Activated T-helper 1 cell treated with anti-CD3 and anti-CD28 coated beads, Interleukin-12 subunit alpha, Interleukin-12 subunit beta, Interleukin-2, Interleukin-4 antibody, amounts not matched to agents 30 ng/mL and 10 ng/mL and 1 ng/mL, durations not matched to agents 14 hours and 24 hours and 36 hours (primary cell): ENCODE measurements around the gene GGN. TPM values are rescaled to one million over a fixed set of nuclear protein-coding genes. Genes with fewer than 3 reads are reported as not detected.
"Not testable (repeated sequence)": the region's sequence is repeated elsewhere in the genome, so short reads cannot be mapped to it uniquely, and the experiment has no call there.

Source experiments
- DNase-seq: peaks from one replicate; pipeline ENCODE4 v3.0.0; 2021; ENCODE audit warnings: low spot score
- H3K27ac Mint-ChIP-seq: one replicate; pipeline ENCODE4 v1.8.0; 2021; ENCODE audit warnings: mild to moderate bottlenecking, mixed read lengths
- H3K27me3 Mint-ChIP-seq: one replicate; pipeline ENCODE4 v1.8.0; 2022; ENCODE audit warnings: mild to moderate bottlenecking, moderate library complexity, mixed read lengths; ENCODE audit not compliant: insufficient read depth
- H3K36me3 Mint-ChIP-seq: one replicate; pipeline ENCODE4 v1.8.0; 2021; ENCODE audit warnings: low read depth, mixed read lengths
- H3K4me1 Mint-ChIP-seq: one replicate; pipeline ENCODE4 v1.8.0; 2021; ENCODE audit warnings: low read depth, mixed read lengths
- H3K4me3 Mint-ChIP-seq: one replicate; pipeline ENCODE4 v1.8.0; 2021; ENCODE audit warnings: mild to moderate bottlenecking, moderate library complexity, mixed read lengths
- H3K9me3 Mint-ChIP-seq: one replicate; pipeline ENCODE4 v1.8.0; 2021; ENCODE audit warnings: mixed read lengths
- intact Hi-C: fragments of 100-400 bp; cut with micrococcal nuclease; formaldehyde crosslinking; loops from one replicate; pipeline ENCODE4 v1.15.1; 2024
- total RNA-seq: library from RNA; stranded (reverse); gene quantifications from 2 replicates; pipeline ENCODE4 v1.2.3, GENCODE V29; 2022

GGN gene, protein sequence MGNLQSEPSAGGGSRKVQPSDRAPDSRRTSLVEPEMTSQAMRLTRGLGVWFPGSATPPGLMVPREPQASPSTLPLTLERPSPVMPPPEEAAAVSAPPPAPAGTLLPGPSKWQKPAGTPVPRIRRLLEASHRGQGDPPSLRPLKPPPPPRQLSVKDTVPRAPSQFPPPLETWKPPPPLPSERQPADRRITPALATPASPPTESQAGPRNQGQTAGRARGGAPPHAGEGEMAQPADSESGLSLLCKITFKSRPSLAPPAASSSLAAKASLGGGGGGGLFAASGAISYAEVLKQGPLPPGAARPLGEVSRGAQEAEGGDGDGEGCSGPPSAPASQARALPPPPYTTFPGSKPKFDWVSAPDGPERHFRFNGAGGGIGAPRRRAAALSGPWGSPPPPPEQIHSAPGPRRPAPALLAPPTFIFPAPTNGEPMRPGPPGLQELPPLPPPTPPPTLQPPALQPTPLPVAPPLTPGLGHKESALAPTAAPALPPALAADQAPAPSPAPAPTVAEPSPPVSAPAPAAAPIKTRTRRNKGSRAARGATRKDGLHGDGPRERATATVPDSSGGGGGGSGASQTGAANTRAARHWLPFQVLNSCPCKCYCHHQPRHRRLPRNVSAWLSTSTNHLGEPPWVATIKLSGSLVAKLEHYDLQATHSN
- 0.17 and 0.39 TPM in 2 replicates for total RNA-seq

GRCh38 chr19:38387550-38388348 is at the start of gene GGN:
GGN (minus strand) TSS chr19:38388034; CDS start chr19:38387261, 773 bp downstream.
- DNase-seq = peak; percentile 73
- Mint-ChIP-seq H3K27me3 (peaks cover 21% of the 10 kb centered on the region), H3K27ac (peak within 1 kb of the TSS; percentile 91), H3K4me1 (peaks cover 16% of the 10 kb centered on the region), H3K36me3 (peaks cover 27% of the 10 kb centered on the region), H3K4me3 (peak within 1 kb of the TSS; percentile 89), H3K9me3 (no peaks in the 10 kb centered on the region)
- intact Hi-C loops = loop anchor here (1.0 kb wide), 6 partner anchors 8 to 158 kb away; partner anchors contain the start of gene PSMD8

DNA sequence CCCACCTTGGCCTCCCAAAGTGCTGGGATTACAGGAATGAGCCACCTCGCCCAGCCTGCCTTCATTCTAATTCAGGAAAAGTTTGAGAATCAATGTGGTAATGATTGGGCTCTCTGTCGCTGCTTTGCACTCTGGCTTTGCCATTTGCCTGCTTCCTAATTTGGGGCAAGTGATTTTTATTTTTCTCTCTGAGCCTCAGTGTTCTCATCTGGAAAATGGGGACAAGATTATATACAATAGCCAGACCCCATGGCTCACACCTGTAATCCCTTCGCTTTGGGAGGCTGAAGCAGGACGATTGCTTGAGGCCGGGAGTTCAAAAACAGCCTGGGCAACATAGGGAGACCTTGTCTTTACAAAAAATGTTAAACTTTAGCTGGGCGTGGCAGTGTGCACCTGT is 49.5 kb upstream of the GGN start:
- Mint-ChIP-seq H3K27me3 (peaks cover 18% of the 10 kb centered on the region), H3K4me1 (peaks cover 9% of the 10 kb centered on the region), H3K36me3 (no peaks in the 10 kb centered on the region), H3K27ac (no peak overlapping the region), H3K9me3 (no peaks in the 10 kb centered on the region), H3K4me3 (no peak overlapping the region)
- no peak for DNase-seq
- intact Hi-C loops = no loop called here

DNA sequence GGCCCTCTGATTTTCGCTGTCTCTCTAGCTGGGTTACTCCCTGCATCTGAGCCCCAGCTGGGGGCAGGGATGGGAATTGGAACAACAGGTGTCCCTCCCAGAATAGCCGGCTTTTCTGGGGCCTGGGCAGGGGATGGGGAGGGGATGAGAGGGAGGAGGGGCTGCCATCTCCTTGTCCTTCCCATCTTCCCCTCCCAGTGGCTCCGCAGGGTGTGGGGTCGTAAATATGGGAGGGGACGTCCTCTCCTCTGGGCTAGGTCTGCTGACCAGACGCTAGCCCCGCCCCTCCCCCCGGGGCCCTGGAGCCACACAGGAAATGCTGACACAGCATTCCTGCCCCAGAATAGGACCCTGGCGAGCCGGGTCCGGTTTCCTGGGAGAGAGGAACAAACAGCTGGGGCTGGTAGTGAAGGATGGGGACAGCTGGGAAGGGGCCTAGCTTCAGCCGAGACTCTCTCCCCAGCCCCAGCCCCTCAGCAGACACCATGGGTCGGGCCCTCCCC is 46.8 kb upstream of the GGN start:
- H3K9me3 Mint-ChIP-seq = no peaks in the 10 kb centered on the region
- no peak for DNase-seq
- peaks cover 20% of the 10 kb centered on the region for H3K27me3 Mint-ChIP-seq
- H3K36me3 Mint-ChIP-seq = no peaks in the 10 kb centered on the region
- no peak overlapping the region for H3K27ac Mint-ChIP-seq
- peak overlapping the region; percentile 4 for H3K4me3 Mint-ChIP-seq
- intact Hi-C loops = no loop called here
- H3K4me1 Mint-ChIP-seq = peaks cover 12% of the 10 kb centered on the region

DNA sequence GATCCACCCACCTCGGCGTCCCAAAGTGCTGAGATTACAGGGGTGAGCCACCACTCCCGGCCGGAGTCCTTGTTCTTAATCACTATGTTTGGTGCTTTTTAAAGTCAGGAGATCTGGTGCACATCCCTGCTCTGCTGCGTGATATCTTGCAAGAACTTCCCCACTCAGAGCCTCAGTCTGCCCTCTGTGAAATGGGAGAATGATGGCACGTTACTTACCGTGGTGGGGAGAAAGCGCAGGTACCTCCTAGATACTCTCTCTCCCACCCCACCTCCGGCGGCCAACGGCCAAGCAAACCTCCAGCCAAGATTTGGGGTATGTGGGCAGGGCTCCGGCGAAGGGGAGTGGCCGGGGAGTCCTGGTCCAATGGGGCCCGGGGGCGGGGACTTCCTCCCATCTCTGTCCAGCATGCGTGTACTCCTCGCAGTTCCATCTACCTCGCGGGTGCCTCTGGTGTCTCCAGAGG is 45.5 kb upstream of the GGN start, which contains the start of gene RYR1:
RYR1 (plus strand) TSS at position 424 of the 466 bp plus-strand sequence. CDS start 139 bp downstream, outside the sequence.
- DNase-seq = peak; percentile 43
- Mint-ChIP-seq H3K4me1 (peaks cover 22% of the 10 kb centered on the region), H3K27me3 (peaks cover 20% of the 10 kb centered on the region), H3K36me3 (no peaks in the 10 kb centered on the region), H3K27ac (peak within 1 kb of the TSS; percentile 51), H3K9me3 (no peaks in the 10 kb centered on the region), H3K4me3 (peak within 1 kb of the TSS; percentile 72)
- intact Hi-C loops = no loop called here

DNA sequence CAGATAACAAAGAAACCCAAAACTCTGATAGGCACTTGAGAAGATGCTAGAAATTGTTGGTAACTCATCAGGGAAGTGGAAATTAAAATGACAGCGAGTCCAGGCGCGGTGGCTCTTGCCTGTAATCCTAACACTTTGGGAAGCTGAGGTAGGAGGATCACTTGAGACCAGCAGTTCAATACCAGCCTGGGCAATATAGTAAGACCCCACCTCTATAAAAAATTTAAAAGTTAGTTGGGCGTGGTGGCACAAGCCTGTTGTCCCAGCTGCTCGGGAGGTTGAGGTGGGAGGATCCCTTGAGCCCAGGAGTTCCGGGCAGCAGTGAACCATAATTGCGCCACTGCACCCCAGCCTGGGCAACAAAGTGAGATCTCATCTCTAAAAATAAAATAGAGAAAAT is 43.1 kb upstream of the GGN start:
- no peak for DNase-seq
- H3K4me3 Mint-ChIP-seq = no peak overlapping the region
- no peak overlapping the region for H3K27ac Mint-ChIP-seq
- peaks cover 37% of the 10 kb centered on the region for H3K4me1 Mint-ChIP-seq
- H3K27me3 Mint-ChIP-seq = peaks cover 17% of the 10 kb centered on the region
- no peaks in the 10 kb centered on the region for H3K36me3 Mint-ChIP-seq
- H3K9me3 Mint-ChIP-seq = no peaks in the 10 kb centered on the region
- intact Hi-C loops = no loop called here

DNA sequence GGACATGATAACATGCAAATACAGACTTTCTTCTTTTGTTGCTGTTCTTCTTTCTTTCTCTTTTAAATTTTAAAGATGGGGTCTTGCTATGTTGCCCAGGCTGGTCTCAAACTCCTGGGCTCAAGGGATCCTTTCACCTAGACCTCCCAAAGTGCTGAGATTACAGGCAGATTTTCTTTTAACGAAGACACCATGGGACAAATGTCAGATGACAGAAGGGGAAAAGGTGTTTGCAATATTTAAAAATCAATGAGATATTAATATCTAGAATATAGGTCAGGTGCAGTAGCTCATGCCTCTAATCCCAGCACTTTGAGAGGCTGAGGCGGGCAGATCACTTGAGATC is 42.0 kb upstream of the GGN start:
- Mint-ChIP-seq H3K27me3 (peaks cover 14% of the 10 kb centered on the region), H3K9me3 (no peaks in the 10 kb centered on the region), H3K4me1 (peaks cover 41% of the 10 kb centered on the region), H3K4me3 (no peak overlapping the region), H3K27ac (peak overlapping the region; percentile 91), H3K36me3 (no peaks in the 10 kb centered on the region)
- no peak for DNase-seq
- intact Hi-C loops = loop anchor here (2.0 to 5.0 kb wide), 2 partner anchors 27 to 228 kb away; partner anchors contain the start of gene FAM98C

DNA sequence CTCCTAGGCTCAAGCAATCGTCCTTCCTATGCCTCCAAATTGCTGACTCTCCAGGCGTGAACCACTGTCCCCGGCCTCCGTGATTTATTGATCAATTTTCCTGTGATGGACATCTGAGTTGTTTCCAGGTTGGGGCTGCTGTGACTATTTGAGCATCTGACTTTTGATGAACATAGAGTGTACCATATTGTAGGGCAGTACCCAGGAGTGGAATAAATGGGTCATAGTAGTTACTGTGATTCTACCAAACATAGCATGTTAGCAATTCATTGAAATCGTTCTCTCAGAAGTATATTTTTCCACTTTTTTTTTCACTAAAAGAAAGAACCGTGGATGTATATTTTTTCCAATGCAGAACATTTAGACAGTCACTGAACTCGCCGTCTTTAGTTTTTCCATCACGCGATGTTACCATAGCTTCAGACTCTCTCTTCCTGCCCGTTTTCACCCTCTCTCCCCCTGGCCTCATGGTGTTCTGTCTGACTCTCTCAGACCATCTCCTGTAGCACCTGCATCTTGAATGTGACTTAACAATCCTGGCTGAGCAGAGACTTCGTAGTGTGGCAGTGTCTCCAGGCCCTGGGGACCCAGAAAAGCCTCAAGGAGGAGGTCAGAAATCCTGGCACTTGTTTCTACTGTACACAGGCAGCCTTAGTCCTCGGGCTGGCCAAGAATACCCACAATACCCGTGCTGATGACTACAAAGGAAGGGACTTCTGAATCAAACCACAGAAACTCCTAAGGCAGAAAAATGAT is 41.4 kb upstream of the GGN start:
- H3K4me3 Mint-ChIP-seq = peak overlapping the region; percentile 44
- DNase-seq = no peak
- H3K27ac Mint-ChIP-seq = peak overlapping the region; percentile 91
- intact Hi-C loops = loop anchor here (2.0 to 5.0 kb wide), 2 partner anchors 26 to 228 kb away; partner anchors contain the start of gene FAM98C
- H3K36me3 Mint-ChIP-seq = no peaks in the 10 kb centered on the region
- H3K9me3 Mint-ChIP-seq = no peaks in the 10 kb centered on the region
- peaks cover 11% of the 10 kb centered on the region for H3K27me3 Mint-ChIP-seq
- H3K4me1 Mint-ChIP-seq = peaks cover 38% of the 10 kb centered on the region

- H3K9me3 Mint-ChIP-seq, H3K27me3 Mint-ChIP-seq, H3K36me3 Mint-ChIP-seq: not testable (repeated sequence)
- peak; percentile 11 for DNase-seq
- intact Hi-C loops = loop anchor here (5.0 kb wide), 1 partner anchor 230 kb away; no protein-coding TSS in a partner anchor
- Mint-ChIP-seq H3K4me3 (peak overlapping the region; percentile 56), H3K4me1 (peaks cover 32% of the 10 kb centered on the region), H3K27ac (peak overlapping the region; percentile 90)
Measured at GRCh38 chr19:38427035-38427677, 39.3 kb upstream of the GGN start.

- DNase-seq = no peak
- Mint-ChIP-seq H3K4me3 (peak within 1 kb of the TSS; percentile 51), H3K9me3 (no peaks in the 10 kb centered on the region), H3K27ac (peak within 1 kb of the TSS; percentile 90), H3K36me3 (no peaks in the 10 kb centered on the region), H3K27me3 (peaks cover 2% of the 10 kb centered on the region), H3K4me1 (peaks cover 32% of the 10 kb centered on the region)
- intact Hi-C loops = loop anchor here (5.0 kb wide), 1 partner anchor 231 kb away; no protein-coding TSS in a partner anchor
Measured at GRCh38 chr19:38425810-38426466, 38.1 kb upstream of the GGN start, which contains the start of gene RASGRP4. RASGRP4 (minus strand) TSS chr19:38426219; CDS start chr19:38426091, 128 bp downstream.

- Mint-ChIP-seq H3K27ac (peak overlapping the region; percentile 83), H3K27me3 (no peaks in the 10 kb centered on the region), H3K4me3 (no peak overlapping the region), H3K4me1 (peaks cover 32% of the 10 kb centered on the region), H3K36me3 (no peaks in the 10 kb centered on the region), H3K9me3 (no peaks in the 10 kb centered on the region)
- no peak for DNase-seq
- intact Hi-C loops = loop anchor here (5.0 kb wide), 1 partner anchor 232 kb away; no protein-coding TSS in a partner anchor
Measured at GRCh38 chr19:38425222-38425809, 37.5 kb upstream of the GGN start.

DNA sequence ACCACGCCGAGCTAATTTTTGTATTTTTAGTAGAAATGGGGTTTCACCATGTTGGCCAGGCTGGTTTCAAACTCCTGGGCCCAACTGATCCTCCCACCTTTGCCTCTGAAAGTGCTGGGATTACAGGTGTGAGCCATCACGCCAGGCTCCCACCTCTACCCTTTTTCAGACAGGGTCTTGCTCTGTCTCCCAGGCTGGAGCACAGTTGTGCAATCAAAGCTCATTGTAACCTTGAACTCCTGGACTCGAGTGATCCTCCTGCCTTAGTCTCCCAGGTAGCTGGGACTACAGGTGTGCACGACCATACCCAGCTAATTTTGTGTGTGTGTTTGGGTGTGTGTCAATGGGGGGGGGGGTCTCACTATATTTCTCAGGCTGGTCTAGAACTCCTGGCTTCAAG is 36.4 kb upstream of the GGN start:
- Mint-ChIP-seq H3K27ac (no peak overlapping the region), H3K4me1 (peaks cover 26% of the 10 kb centered on the region), H3K9me3 (no peaks in the 10 kb centered on the region), H3K4me3 (no peak overlapping the region), H3K27me3 (no peaks in the 10 kb centered on the region), H3K36me3 (no peaks in the 10 kb centered on the region)
- DNase-seq = no peak
- intact Hi-C loops = no loop called here
